GM19239 (cell line): Measurements from ENCODE around the gene ITPRID2.
"Not testable (repeated sequence)": the region's sequence is repeated elsewhere in the genome, so short reads cannot be mapped to it uniquely, and the experiment has no call there.

Experiments
- DNase-seq: peaks from one replicate; pipeline ENCODE4 v3.0.0; 2011; ENCODE audit warnings: low spot score; ENCODE audit not compliant: insufficient read length
- FAIRE-seq: peaks from 2 replicates; lab custom pipeline; 2011; peaks lifted over from hg19 to GRCh38; lab: Jason Lieb, UNC

ITPRID2 gene

DNA sequence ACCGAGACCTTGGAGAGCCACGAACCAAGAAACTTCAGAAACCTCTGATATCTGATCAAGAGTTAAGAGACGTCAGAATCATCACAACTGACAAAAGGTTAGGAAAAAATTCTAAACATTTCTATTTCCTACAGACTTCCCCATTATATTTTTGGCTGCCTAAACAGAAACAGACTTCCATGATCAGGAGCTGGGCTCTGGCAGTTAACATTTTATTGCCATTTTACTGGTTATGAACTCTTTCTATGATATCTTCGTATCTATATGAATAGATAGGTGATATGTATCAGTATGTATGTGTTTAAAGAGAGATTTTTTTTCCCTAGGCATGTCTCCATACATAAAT, 63.0 kb downstream of the ITPRID2 start:
- no peak for FAIRE-seq
- DNase-seq = no peak

DNA sequence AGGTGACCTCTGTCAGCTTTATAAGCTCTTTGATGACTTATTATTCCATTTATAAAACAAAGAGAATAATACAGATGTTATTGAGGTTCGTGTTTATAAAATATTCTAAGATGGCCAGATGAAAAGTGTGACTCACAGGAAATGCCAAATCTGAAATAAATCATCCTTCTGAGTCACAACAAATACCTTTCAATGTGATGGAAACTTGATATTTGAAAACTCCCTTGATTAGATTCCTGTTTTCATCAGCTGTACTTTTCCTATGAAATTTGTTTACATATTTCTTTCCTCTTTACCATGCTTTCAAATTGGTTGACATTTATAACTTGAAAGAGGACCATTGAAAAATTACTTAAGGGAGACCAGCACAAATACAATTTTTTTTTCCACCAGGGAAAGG, 63.5 kb downstream of the ITPRID2 start:
- DNase-seq (no peak), FAIRE-seq (no peak)

- FAIRE-seq, DNase-seq: not testable (repeated sequence)
These were observed 64.3 kb downstream of the ITPRID2 start for GRCh38 chr2:181955866-181956265.

DNA sequence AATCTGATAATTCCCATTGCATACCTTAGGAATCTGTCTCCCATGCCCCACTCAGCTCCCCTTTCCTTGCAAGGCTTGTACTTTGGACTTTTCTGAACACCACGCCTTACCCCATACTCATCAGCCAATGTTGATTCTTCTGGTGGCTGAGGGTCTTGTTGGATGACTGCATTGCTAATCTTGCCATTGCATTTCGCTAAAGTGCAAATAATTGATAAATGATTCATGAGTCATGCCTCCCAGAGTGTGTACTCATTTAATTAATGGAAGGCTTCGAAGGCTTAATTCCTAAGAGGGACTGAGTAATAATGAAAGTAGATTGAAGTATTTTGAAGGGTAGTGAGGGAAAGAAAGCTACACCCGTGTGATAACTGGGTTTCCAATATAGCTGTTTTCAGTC, 66.1 kb downstream of the ITPRID2 start:
- FAIRE-seq (no peak), DNase-seq (no peak)

- DNase-seq (no peak), FAIRE-seq (no peak)
These were observed 67.2 kb downstream of the ITPRID2 start for GRCh38 chr2:181958726-181959125.

DNA sequence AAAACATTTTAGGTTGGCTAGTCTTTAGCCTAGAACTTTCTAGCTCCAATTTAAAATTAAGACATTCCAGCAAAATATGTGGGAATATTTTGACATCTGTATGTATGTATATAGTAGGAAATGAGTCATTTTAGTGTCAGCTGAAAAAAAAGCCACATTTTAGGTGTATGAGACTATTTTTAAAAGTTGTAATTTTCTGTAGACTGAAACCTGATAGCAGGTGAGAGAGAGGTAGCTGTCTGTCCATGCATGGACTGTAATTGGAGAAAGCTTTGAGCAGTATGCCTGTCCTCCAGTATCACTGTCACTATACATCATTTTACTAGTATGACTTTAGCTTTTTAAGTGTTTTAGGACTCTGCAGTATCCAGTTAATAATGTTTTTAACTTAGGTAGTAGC, 68.0 kb downstream of the ITPRID2 start:
- DNase-seq = no peak
- FAIRE-seq = no peak

DNA sequence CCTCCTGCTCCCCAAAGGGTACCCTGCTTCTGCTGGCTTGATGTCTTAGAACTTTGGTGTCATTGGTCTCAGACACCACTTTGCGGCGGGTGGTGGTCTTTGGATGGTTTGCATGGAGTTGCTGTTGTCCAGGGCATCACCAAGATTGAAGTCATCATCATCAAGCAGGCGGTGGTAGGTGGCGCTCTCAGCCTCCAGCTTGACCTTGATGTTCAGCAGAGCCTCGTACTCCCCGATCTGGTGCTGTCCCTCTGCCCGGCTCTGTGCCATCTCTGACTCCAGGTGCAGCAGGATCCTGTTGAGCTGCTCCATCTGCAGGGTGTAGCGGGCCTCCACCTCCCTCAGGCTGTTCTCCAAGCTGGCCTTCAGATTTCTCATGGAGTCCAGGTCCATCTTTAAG, 69.6 kb downstream of the ITPRID2 start:
- not testable (repeated sequence) for DNase-seq, FAIRE-seq

- no peak for FAIRE-seq
- DNase-seq = no peak
These were observed 70.6 kb downstream of the ITPRID2 start for GRCh38 chr2:181962142-181962541.

DNA sequence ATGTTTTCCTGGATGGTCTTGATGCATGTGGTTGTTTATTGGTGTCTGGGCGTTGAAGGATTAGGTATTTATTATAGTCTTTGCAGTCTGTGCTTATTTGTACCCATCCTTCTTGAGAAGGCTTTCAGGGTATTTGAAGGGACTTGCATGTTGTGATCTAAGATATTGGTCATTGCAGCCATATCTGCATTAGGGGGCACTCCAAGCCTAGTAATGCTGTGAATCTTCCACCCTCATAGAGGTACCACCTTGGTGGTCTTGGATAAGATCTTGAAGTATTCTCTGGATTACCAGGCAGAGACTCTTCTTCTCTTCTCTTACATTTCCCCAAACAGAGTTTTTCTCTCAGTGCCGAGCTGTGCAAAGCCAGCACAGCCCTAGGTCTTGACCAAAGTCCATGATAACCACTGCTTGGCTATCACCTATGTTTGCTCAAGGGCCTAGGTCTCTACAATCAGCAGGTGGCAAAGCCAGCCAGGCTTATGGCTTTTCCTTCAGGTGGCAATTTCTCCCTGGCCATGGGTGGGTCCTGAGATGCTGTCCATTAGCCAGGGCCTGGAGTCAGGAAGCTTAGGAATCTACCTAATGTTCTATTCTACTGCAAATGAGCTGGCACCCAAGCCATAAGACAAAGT, 78.7 kb downstream of the ITPRID2 start:
- FAIRE-seq = no peak
- DNase-seq = no peak

GRCh38 chr2:181971032-181971431, 79.5 kb downstream of the ITPRID2 start:
- DNase-seq (no peak), FAIRE-seq (no peak)

- FAIRE-seq (no peak), DNase-seq (no peak)
These were observed 81.1 kb downstream of the ITPRID2 start for GRCh38 chr2:181972431-181973170.

DNA sequence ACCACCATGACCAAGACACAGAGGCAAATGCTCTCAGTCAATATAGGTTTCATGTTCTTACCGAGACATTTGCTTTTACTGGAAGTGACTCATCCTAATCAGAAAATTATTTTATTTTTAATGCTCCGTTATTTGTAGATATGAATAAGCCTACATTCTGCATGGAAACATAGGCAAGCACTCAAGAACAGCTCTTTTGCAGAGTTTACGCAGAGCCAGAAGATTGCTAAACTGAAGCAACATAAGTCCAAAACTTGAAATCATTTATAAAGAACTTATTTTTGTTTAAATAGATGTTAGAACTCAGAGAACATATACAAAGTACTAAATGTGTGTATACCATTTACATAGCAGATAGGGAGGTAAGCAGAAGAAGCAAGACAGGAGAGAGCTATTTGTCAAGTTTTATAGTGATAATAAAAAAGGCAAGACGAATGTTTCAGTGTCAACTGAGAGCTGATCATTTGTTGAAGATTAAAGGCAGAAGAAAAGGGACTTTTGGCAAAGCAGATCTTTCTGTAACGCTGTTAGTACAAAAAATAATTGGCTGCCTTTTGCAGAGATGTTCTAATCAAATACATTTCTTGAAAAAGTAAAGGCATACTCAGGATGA, 81.7 kb downstream of the ITPRID2 start:
- DNase-seq (no peak), FAIRE-seq (no peak)

- DNase-seq (no peak), FAIRE-seq (no peak)
These were observed 86.3 kb downstream of the ITPRID2 start for GRCh38 chr2:181977661-181978350.

- FAIRE-seq = no peak
These were observed 87.0 kb downstream of the ITPRID2 start for GRCh38 chr2:181978351-181979150.

More at GRCh38 chr2:181978351-181979150, 87.0 kb downstream of the ITPRID2 start:
- no peak for DNase-seq
